Mononuclear cell (primary cell): Measurements from ENCODE around the gene PIEZO1. TPM values are rescaled to one million over a fixed set of nuclear protein-coding genes. Genes with fewer than 3 reads are reported as not detected.
"Not testable (repeated sequence)": the region's sequence is repeated elsewhere in the genome, so short reads cannot be mapped to it uniquely, and the experiment has no call there.

Source experiments
- H3K27me3 ChIP-seq: 2 replicates; pipeline ENCODE4 v1.6.0; 2011; ENCODE audit warnings: low read length, control low read depth; ENCODE audit not compliant: insufficient read depth
- H3K4me1 ChIP-seq: 2 replicates; pipeline ENCODE4 v1.5.1; 2011; ENCODE audit warnings: mild to moderate bottlenecking, low read length, control low read depth; ENCODE audit not compliant: insufficient read depth
- H3K4me3 ChIP-seq: 2 replicates; pipeline ENCODE4 v1.5.1; 2011; ENCODE audit warnings: mild to moderate bottlenecking, low read length, moderate library complexity
- H3K9me3 ChIP-seq: 2 replicates; pipeline ENCODE4 v1.5.1; 2011; ENCODE audit warnings: low read depth, mild to moderate bottlenecking, control low read depth, low read length
- total RNA-seq: library from RNA; depleted of rRNA; stranded (reverse); fragments of >200 nt; gene quantifications from one replicate; pipeline ENCODE4 v1.2.3, GENCODE V29; 2012

PIEZO1 gene
- total RNA-seq, 1 donor: 54.5 TPM

- not testable (repeated sequence) for H3K4me3 ChIP-seq, H3K4me1 ChIP-seq, H3K9me3 ChIP-seq, H3K27me3 ChIP-seq
Measured at GRCh38 chr16:88669493-88669892, 115.5 kb downstream of the PIEZO1 start.

- Histone ChIP-seq H3K4me1 (peaks cover 12% of the 10 kb centered on the region), H3K4me3 (no peak overlapping the region)
Measured at GRCh38 chr16:88667461-88667860, 117.6 kb downstream of the PIEZO1 start.

GRCh38 chr16:88665570-88665969, 119.5 kb downstream of the PIEZO1 start:
- Histone ChIP-seq H3K4me1 (peaks cover 25% of the 10 kb centered on the region), H3K27me3 (no peaks in the 10 kb centered on the region), H3K4me3 (no peak overlapping the region), H3K9me3 (no peaks in the 10 kb centered on the region)

More at GRCh38 chr16:88667461-88667860, 117.6 kb downstream of the PIEZO1 start:
- Histone ChIP-seq H3K9me3 (no peaks in the 10 kb centered on the region), H3K27me3 (no peaks in the 10 kb centered on the region)

Other genes starting within 250 kb of the PIEZO1 start
- 24.7 TPM for gene ZC3H18, start 214.8 kb downstream of the PIEZO1 start, total RNA-seq
- 0.21 TPM for gene IL17C, start 146.6 kb downstream of the PIEZO1 start, total RNA-seq
- gene CYBA, start 134.2 kb downstream of the PIEZO1 start, total RNA-seq: 388 TPM
- gene MVD, start 122.1 kb downstream of the PIEZO1 start, total RNA-seq: 18.8 TPM
- gene SNAI3, start 98.7 kb downstream of the PIEZO1 start, total RNA-seq: 6.0 TPM
- gene RNF166, start 78.8 kb downstream of the PIEZO1 start, total RNA-seq: 130 TPM
- gene CTU2, start 78.7 kb downstream of the PIEZO1 start, total RNA-seq: 6.7 TPM
- 0.42 TPM for gene CDT1, start 18.6 kb upstream of the PIEZO1 start, total RNA-seq
- 70.8 TPM for gene APRT, start 26.7 kb upstream of the PIEZO1 start, total RNA-seq
- gene GALNS, start 71.7 kb upstream of the PIEZO1 start, total RNA-seq: 21.6 TPM
- 24.0 TPM for gene TRAPPC2L, start 71.9 kb upstream of the PIEZO1 start, total RNA-seq
- gene PABPN1L, start 81.4 kb upstream of the PIEZO1 start, total RNA-seq: not detected
- gene CBFA2T3, start 192.0 kb upstream of the PIEZO1 start, total RNA-seq: 1.3 TPM